GM12874 (cell line): Measurements from ENCODE around the gene PCP4L1.

Experiments
- TF ChIP-seq, protein P1 (sequence below): IDR thresholded peaks from 2 replicates; pipeline ENCODE4 v1.5.1; 2011; ENCODE audit warnings: low read depth, mild to moderate bottlenecking, control low read depth, low read length, moderate library complexity; ENCODE audit not compliant: insufficient read depth

The PCP4L1 gene

DNA sequence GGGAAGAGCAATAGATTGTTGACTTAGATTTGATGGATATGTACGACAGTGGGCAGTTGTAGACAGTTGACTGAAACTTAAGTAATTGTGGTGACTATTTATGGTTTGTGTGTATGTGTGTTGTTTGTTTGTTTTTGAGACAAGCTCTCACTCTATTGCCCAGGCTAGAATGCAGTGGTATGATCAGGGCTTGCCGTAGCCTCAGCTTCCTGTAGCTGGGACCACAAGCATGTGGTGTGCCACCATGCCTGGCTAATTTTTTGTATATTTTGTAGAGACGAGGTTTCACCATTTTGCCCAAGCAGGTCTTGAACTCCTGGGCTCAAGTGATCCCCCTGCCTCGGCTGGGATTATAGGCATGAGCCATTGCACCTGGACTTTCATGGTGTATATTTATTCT, 65.5 kb downstream of the PCP4L1 start:
- TF ChIP-seq, protein P1, sequence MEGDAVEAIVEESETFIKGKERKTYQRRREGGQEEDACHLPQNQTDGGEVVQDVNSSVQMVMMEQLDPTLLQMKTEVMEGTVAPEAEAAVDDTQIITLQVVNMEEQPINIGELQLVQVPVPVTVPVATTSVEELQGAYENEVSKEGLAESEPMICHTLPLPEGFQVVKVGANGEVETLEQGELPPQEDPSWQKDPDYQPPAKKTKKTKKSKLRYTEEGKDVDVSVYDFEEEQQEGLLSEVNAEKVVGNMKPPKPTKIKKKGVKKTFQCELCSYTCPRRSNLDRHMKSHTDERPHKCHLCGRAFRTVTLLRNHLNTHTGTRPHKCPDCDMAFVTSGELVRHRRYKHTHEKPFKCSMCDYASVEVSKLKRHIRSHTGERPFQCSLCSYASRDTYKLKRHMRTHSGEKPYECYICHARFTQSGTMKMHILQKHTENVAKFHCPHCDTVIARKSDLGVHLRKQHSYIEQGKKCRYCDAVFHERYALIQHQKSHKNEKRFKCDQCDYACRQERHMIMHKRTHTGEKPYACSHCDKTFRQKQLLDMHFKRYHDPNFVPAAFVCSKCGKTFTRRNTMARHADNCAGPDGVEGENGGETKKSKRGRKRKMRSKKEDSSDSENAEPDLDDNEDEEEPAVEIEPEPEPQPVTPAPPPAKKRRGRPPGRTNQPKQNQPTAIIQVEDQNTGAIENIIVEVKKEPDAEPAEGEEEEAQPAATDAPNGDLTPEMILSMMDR: no peak

DNA sequence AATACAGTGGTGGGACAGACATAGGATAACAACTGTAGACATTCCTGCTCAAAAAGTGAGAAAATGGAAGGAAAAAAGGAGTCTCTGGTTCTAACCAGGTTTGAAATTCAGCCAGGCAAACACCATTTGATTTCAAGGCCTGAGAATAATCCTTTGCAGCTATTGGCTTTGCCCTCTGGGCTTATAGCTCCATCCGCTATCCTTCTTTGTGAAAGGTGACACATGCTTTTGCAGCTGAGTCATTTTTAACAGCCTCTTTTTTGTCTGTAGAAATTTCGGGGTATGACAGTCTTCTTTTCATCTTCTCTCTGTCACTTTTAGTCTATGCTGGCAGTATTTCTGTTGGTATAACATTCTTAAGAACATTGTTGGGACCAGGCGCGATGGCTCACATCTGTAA, 71.8 kb downstream of the PCP4L1 start:
- TF ChIP-seq, protein P1: no peak

DNA sequence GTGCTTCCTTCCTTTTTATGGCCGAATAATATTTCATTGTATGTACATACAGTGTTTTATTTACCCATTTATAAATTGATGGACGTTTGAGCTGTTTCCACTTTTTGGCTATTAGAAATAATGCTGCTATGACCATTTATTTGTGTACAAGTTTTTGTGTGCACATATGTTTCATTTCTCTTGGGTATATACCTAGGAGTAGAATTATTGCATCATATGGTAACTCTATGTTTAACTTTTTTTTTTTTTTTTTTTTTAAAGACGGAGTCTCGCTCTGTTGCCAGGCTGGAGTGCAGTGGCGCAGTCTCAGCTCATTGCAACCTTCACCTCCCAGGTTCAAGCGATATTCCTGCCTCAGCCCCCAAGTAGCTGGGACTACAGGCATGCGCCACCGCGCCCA, 74.6 kb downstream of the PCP4L1 start:
- TF ChIP-seq, protein P1: no peak
